ENCODE data around the gene SLCO1B3.

DNA sequence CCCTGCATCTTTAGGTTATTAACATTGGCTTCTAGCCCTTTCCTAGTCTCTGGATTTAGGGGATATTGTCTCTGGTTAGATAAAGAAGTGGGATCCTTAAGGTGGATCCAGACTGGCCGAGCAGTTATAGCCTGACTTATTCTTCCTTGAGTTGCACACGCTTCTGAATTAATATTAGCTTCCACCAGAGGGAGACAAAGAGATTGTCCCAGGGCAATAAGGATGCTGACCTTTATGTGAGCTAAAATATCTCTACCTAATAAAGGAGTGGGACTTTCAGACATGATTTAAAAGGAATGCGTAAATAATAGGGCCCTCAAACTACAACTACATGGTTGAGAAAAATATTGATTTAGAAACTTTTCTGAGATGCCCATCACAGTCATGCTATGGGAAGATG is 139.7 kb downstream of the SLCO1B3 start:
- no peak for TF ChIP-seq EP300 (IDR thresholded peaks at IDR 0.05)
- TF ChIP-seq, protein P1, sequence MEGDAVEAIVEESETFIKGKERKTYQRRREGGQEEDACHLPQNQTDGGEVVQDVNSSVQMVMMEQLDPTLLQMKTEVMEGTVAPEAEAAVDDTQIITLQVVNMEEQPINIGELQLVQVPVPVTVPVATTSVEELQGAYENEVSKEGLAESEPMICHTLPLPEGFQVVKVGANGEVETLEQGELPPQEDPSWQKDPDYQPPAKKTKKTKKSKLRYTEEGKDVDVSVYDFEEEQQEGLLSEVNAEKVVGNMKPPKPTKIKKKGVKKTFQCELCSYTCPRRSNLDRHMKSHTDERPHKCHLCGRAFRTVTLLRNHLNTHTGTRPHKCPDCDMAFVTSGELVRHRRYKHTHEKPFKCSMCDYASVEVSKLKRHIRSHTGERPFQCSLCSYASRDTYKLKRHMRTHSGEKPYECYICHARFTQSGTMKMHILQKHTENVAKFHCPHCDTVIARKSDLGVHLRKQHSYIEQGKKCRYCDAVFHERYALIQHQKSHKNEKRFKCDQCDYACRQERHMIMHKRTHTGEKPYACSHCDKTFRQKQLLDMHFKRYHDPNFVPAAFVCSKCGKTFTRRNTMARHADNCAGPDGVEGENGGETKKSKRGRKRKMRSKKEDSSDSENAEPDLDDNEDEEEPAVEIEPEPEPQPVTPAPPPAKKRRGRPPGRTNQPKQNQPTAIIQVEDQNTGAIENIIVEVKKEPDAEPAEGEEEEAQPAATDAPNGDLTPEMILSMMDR (IDR thresholded peaks at IDR 0.05), result peak in 3 of 4 experiments; percentile 8 to 28 (median 15)
- TF ChIP-seq POLR2A (IDR thresholded peaks at IDR 0.05), result no peak
